NCI-H1436 treated with DMSO at 0.1 percent for 48 hours (cell line): ENCODE results near the gene MCC.

ENCODE experiments used
- DNase-seq: peaks from one replicate; lab custom pipeline; 2025; lab: John Stamatoyannopoulos, UW

The MCC gene

DNA sequence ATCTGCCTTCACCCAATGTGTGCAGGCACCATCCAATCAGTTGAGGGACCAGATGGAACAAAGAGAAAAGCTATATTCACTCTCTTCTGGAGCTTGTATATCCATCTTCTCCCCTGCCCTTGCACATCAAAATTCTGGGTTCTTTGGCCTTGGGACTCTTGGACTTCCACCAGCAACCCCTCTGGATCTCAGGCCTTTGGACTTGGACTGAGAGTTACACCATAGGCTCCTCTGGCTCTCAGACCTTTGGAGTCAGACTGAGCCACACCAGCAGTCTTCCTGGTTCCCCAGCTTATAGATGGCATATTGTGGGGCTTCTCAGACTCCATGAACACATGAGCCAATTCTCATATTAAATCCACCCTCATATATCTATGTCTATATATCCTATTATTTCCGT is 126.6 kb downstream of the MCC start:
- DNase-seq, result no peak

DNA sequence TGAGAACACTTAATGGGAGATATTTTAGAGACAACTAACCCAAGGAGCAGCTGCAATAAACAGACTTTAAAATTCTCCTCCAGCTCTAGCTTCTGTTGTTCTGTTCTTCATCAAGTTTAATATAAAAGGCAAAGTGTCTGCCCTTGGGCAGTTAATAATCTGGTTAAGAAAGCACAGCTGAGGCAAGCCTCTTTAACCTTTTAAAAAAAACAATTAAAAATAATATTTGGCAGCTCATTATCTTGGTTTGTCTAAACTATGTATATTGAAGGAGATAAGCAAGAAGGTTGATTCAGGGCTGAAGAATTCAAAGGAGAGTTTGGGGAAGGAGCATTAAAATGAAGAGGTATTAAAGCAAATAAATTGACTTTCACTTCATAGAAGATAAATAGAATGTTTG is 128.8 kb downstream of the MCC start:
- DNase-seq, result no peak

DNA sequence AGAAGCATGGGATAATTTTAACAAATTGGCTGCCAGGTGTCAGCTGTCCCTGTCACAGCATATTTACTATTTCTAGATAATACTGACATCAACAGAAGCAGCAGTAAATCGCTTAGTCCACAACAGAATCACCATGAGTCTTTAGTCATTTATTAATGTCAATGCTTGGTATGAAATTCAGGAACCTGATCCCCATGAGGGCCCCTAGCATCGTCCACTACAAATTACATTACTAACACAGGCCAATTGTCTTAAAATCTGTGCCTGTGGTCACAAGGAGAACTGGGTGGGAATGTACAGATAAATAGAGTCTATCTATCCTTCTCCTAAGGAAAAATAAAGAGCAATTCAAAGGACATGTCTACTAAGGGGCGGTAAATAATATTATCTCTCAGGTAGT is 129.6 kb downstream of the MCC start:
- no peak for DNase-seq

DNA sequence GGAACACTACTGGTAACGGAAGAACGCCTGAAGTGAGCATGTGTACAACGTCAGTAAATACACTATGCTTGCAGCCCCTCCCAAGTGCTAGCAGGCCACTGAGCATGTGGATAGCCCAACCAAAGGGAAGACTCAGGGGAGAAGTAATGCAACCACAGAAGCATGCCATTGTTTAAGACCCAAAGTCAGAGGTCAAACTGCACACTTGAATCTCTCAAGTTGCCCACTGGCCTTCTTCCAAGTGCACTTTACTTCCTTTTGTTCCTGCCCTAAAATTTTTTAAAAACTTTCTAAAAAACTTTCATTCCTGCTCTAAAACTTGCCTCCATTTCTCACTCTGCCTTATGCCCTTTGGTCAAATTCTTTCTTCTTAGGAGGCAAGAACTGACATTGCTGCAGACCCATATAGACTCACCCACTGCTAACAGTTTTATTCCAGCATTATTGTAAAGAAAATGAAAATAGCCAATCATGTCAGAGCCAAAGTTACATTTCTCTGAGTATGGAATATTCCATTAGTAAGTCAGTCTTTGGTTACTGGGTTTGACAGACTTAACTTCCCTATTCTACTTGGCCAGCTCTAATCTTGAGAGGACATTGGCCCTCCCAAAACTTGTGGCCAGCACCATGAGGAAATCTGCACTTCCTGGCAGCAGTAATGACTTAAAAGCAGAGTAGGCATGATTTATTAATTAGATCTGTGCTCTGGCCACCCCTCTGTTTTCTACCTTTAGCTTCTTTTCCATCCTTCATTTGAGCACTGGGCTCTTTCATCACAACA is 130.4 kb downstream of the MCC start:
- DNase-seq, result no peak

DNA sequence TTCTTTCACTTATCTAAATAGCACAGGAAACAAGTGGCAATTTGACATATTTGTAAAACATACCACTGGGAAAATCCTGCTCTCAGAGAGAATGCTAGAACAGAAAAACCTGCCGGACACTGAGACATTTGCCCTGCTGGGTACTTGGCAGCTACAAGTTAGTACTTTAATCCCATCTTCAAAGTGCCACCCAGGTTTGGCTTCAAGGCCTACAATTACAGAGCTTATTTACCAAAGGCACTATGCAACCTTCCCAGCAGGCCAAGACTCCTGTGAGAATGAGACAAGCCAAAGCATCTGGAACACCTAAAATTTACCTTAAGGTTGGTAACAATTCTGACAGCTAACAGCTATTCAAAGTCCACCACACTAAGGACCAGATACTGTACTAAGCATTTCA is 131.8 kb downstream of the MCC start:
- no peak for DNase-seq

DNA sequence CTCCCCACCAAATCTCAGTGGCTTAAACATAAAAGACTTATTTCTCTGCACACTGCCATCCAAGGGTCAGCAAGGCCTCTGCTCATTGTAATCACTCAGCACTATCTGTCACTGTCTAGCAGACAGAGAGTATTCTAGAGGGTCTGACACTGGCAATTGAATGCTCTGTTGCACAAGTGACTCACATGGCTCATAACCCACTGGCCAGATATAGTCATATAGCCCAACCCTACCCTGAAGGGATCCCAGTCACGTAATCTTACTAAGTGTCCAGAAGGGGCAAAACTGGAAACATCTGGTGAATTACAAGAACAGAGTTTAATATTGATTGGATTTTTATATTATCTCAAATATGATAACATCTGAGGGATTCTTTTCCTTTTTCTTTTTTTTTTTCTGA is 134.2 kb downstream of the MCC start:
- DNase-seq, result no peak

DNA sequence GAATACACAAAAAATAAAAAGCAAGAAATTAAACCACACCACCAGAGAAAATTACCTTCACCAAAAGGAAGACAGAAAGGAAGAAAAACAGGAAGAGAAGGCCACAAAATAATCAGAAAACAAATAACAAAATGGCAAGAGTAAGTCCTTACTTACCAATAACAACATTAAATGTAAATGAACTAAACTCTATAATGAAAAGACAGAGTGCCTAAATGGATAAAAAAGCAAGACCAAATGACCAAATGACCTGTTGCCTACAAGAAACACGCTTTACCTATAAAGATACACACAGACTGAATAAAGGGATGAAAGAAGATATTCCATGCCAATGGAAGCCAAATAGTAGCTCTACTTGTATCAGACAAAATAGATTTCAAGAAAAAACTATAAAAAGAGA is 140.7 kb downstream of the MCC start:
- DNase-seq, result no peak

DNA sequence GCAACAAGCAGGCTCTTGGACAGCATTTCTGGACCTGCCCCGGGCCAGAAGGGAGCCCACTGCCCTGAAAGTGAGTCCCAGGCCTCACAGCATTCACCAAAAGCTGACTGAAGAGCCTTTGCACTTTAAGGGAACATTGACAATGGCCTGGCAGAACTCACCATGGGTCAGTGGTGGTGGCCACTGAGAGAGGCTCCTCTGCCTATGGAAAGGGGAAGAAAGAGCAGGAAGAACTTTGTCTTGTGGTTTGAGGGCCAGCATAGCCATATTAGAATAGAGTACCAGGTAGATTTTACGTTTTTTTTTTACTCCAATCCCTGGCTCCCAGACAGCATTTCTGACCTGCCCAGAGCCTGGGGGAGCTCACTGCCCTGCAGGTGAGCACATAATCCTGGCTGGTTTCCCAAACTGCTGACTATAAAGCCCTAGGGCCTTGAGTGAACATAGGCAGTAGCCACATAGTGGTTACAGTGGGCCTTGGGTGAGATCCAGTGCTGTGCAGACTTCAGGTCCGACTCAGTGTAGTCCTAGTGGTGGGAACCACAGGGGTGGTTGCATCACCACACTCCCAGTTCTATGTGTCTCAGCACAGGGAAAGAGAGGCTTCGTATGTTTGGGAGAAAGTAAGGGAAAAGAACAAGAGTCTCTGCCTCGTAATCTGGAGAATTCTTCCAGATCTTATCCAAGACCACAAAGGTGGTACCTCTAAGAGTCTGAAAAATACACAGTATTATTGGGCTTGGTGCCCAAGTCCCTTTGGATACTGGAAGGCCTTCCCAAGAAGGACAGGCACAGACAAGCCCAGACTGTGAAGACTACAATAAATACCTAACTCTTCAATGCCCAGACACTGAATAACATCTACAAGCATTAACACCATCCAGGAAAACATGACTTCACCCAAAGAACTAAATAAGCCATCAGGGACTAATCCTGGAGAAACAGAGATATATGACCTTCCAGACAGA is 143.0 kb downstream of the MCC start:
- no peak for DNase-seq

DNA sequence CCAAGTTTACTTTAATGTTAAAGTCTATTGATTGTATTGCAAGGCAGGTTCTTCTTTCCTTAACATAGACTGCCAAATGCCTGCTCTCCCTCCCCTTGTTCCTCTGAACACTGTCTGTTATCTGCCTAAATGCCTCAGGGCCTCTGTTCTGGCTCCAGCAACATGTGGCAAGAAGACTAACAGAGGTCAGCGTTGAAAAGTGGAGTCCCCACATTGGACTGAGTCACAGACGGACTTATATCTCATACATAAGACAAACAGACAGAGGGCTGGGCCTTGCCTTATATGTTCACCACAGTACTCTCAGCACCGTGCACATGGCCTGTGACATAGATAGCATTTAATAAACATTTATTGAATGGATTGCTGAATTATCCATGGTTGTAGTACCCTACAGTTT is 144.9 kb downstream of the MCC start:
- no peak for DNase-seq

DNA sequence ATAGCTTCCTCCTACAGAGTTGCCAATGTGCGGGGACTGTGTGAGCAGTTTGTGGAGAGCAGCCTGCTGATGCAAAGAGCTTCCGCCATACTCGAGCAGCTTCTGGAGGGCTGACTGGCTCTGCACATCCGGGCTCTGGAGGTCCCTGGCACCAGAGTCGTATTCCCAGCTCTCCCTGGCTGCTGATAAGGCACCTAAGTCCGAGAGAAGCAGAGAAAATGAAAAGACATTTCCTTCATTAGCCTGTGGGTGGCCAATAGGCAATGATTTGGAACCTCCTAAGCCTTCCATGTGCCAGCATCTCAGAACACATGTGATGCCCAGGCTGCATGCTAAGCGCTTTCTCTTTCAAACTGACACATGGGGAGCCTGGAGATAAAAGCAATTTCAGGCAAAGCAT is 147.7 kb downstream of the MCC start:
- DNase-seq, result no peak

DNA sequence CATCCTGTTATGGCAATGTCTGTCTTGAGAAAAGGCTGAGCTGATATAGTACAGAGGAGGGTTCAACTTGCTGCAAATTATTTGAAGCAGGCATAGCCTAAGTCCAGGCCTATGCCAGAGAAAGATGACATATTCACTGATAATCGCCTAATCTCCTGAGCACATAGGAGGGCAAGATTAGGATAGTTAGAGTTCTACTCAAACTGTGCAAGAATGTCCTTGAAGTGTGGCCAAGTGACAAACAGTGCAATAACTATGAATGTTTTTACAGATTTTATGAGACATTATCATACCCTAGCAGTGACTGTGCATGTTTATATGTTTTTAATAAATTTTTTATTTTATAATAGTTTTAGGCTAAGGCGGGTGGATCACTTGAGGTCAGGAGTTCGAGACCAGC is 149.6 kb downstream of the MCC start:
- DNase-seq, result no peak

DNA sequence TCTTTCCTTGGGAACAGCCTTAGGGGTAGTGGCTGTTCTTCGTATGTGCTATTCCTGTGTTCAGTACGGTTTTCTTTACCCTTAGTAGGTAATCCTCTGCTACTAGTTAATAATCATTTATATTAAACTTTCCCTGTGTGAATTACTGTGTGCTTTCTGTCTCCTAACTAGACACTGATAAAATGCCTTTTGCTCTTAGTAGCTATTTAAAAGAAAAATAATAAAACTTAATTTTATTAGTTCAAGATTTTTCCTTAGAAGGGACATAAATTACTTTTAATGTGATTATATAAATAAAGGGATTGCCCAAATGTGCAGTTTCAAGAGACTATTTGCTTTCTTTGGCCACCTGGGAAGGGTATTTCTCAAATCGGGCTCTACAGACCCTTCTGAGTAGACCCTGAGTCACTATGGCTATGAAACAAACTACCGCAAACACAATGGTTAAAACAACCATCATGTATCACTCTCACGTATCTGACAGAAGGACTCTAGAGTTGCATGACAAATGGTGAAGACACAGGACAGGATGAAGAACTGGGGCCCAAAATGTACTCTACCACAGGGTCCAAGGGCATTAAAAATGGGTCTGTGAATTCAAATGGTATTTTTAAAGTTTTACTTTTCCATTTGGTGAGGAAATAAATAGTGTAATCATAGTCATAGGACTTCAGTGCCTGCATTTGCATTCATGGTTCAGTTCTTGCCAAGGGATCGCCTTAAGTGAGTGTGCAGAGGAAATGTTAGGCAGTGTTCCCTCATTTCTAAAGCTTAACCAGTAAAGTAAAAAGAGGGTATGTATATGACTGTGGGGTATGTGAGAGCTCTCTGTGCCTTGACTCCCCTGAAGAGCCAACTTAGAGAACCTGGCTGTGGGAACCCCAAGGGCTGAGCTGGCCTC is 150.5 kb downstream of the MCC start:
- DNase-seq, result no peak

DNA sequence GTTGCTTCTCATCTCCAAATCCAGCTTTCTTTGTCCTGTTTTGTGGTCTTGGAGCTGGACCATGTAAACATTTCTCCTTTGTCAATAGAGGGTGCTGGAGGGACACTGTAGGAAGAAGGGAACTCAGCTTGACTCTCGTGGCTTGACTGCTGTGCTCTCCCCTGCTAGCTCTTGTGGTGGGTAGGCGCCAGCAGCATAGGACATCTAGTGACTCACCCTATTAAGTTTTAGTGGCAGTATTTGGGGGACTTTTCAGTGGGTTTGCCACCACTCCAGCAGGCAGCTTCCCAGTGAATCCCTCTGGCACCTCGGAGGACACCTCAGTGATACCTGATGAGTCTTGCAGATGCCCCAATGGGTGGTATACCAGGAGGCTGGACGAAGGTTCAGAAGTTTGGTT is 151.3 kb downstream of the MCC start:
- DNase-seq, result no peak

DNA sequence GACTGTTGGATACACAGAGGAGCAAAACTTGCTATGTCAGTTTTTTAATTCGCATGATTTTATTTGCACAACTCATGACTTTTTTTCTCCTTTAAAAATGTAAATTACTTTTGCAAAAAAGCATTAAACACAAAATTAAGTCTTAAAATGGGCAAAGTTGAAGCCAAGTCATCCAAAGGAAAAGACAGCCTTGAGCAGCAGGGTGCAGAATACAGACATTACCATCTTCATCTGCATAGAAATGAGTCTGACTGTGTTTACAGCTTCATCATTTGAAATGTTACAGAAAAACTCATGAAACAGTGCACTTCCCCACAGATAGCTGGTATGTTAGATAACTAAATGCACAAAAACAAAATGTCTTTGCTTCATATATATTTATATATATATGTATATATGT is 154.8 kb downstream of the MCC start:
- no peak for DNase-seq

DNA sequence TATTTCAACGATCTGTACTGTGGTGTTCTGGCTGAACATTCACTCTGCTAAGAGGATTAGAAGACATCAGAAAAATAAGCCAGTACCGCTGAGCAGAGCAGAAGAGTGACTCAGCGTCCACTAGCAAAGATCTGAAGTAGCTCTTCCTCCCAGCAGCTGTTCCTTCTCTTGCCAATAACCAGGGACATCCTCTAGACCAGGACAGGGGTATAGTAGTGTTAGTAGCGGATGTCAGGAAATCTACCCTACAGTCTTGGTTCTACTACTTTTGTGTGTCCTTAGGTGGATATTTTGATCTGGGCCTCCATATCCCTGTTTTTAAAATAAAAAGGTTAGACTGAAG is 157.1 kb downstream of the MCC start:
- DNase-seq, result no peak

DNA sequence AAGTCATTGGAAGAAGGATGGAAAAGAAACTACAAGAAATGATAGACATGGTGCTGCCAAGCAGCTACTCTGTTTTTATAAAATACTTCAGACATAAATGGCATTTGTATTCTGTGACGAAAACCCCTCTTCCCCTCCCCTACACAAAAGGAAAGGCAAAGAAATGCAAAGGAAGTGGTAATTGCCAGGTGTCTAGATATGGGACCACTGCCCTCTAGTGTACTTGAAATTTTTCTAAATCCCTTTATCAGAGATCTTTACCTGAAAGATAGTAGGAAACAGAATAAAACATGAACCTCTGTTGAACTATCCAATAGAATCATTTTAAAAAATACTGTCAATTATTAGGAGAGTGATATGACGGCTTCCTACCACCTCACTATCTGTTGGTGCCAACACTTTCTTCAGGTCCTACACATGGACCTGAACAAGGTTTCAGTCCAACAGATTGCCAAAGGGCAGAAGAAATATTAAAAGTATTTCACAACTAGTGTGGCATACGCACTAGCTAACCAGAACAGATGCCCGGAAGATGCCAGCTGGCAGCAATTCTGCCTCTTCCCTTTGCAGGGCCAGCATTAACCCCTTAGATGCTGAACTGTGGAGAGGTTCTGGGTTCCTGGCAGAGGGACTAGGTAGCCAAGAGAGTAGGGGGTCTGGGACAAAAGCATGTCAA is 157.6 kb downstream of the MCC start:
- no peak for DNase-seq

DNA sequence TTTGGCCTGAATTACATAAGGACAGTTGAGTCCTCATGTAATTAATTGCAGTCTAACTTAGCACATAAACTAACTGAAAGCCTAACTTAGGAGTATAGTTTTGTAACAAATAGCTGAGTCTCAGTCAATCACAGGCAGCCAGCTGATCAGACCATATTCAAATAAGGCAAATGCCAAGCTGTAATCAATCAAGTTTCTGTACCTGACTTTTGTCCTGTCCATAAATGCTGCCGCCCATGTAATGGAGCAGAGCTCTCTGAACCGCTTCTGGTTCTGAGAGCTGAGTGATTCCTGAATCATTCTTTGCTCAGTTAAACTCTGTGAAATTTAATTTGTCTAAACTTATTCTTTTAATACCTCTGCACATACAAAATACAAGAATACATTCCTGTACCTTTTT is 158.3 kb downstream of the MCC start:
- DNase-seq, result no peak

DNA sequence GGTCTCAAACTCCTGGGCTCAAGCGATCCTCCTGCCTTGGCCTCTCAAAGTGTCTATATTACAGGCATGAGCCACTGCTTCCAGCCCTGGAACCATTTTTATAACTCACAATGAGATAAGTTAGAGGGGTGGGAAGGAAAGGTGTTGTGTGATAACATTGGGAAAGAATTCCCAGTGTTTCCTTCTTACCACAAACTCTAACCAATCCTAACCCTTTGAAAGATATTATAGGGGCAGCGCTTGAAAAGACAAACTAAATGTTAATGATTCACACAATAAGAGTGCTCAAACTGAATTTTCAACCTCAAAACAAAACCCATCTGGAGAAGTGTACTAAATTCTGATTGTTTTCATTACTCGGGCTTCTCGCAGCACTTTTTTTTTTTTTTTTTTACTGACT is 163.2 kb downstream of the MCC start:
- DNase-seq, result no peak

DNA sequence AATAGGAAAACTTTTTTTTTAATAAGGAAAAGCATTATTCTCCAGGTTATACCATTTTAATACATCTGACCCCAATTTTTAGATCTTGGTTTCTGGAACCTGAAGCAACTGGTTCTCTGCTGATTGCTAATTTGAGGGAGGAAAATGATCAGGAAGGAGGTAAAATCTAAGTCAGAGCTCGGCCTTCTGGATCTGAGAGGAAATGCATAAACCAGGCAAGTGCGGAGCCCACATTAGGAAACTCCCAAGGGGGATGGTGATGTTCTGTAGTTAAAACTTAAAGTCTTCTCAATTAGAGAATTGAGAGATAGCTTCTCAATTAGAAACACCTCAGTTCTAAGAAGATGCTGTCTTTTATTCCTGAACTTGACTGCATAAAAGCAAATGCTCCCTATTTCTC is 167.0 kb downstream of the MCC start:
- DNase-seq, result no peak

DNA sequence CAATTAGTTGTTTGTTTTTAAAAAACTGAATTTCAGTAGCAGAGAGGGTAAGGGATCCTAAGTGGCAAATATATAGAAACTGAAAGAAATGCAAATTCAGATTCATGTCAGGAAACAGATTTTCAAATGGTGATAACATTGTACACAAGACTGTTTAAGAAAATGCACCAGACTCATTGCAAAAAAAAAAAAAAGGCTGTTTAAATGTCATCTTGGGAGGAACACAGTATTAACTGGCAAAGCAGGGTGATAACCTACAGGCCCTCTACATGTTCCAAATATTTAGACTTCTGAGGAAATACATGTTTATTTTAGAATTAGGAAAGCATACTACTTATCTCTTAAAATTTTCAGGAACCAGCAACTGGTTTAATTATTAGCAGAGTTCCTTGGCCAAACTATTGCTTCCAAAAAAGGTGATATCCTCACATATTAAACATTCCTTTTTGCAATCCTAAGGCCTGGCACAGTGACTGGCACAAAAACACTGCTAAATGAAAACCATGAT is 167.9 kb downstream of the MCC start:
- DNase-seq, result no peak

DNA sequence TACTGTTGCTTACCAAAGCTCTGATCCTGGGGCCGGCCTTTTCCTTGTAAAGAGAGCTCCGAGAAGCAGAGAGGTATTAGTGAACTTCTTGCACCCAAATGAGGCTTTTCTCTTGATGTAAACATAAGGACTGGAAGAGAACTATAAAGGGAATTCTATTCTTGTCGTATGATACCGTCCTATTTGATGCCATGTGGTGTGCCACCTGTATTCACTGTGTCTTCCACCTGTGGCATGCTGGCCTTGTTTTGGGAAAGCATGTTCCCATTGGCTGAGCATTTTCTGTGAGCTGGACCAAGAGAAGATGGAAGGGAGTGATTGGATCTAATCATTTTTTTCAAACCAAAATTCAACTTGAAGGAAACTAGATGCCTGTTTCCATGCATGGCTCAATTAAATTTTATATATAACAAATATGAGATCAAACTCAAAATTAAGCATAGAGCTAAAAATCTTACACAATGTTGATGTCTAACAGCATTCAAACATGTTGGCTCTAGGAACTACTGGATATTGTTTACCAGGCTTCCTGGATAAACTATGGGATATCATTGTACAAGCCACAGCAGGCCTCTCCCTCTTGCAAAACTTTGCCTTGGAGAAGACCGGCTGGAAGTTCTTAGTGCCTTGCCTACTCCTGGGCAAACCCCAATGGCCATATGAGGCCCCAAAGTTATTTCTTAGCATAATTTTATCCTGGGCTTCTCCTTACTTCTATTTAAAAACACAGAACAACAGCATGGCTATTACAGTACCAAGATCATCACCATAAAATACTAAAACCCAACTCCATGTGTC is 168.8 kb downstream of the MCC start:
- no peak for DNase-seq
